MV-4-11 (cell line): ENCODE results near the gene RASA1.
"Not testable (repeated sequence)": the region's sequence is repeated elsewhere in the genome, so short reads cannot be mapped to it uniquely, and the experiment has no call there.

Source experiments
- DNase-seq: peaks from one replicate; lab custom pipeline; 2025; lab: John Stamatoyannopoulos, UW

RASA1 gene

DNA sequence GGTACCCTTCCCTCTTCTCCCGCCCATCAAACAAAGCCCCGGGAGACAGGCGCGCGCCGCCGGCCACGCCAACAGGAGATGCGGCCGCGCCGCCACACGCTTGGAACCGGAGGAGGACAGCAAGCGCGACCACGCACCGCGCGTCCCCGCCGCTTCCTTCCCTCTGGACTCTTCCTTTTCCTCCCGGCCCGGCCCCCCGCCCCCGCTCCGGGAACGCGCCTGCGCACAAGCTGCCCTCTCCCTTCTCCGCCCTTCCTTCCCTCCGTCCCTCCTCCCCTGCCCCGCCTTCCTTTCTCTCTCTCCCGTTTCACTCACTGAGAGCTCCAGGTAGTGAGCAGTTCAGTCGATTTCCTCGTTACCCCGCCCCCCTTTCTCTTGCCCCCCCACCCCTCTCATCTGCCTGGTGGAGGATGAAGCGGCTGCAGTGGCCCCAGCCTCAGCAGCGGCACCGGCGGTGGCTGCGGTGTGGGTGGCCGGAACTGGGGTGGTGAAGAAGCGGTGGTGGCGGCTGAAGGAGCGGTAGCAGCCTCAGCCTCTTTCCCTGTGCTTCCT, at the start of gene RASA1:
Gene RASA1, plus strand, starts transcription at position 310 of the 552 bp plus-strand sequence. CDS start 569 bp downstream, outside the sequence.
- peak; percentile 81 for DNase-seq

DNA sequence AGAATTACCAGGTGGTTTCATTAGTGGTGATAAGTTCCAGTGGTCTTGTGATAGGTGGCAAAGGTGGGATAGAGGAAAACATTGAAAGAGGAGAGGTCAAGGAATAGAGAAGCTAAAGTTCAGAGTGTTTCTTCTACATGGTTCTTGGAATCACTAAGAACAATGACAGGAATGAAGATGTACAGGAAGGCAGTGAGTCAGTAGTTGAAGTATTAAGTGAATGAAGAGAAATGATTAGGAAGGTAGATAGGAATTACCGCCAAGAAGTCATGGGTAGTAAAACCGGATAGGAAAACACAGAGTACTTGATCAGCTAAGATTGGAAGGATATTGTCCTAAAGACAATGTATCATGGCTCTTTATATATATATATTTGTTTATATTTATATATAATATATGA, 37.9 kb upstream of the RASA1 start:
- no peak for DNase-seq

DNA sequence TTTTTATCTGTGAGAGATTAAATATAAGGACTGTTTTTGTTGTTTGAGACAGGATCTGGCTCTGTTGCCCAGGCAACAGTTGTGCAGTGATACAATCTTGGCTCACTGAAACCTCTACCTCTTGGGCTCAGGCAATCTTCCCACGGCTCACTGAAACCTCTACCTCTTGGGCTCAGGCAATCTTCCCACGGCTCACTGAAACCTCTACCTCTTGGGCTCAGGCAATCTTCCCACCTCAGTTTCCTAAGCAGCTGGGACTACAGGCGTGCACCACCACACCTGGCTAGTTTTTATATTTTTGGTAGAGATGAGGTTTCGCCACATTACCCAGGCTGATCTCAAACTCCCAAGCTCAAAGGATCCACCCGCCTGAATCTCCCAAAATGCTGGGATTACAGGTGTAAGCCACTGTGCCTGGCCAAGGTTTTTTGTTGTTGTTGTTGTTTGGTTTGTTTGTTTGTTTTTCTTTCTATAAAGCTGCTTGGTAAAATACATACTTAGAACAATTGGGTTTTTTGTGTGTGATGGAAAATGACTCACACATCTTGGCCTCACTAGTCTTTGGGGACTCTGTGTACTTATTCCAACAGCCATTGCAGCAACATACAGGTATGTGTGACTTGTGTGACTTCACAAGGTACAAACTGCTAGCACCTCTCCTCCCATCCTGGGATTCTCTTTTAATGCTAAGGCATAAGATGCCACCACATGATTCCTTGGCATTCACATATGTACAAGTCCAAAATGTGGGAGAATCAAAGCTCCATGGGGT, 36.5 kb upstream of the RASA1 start:
- DNase-seq: no peak

DNA sequence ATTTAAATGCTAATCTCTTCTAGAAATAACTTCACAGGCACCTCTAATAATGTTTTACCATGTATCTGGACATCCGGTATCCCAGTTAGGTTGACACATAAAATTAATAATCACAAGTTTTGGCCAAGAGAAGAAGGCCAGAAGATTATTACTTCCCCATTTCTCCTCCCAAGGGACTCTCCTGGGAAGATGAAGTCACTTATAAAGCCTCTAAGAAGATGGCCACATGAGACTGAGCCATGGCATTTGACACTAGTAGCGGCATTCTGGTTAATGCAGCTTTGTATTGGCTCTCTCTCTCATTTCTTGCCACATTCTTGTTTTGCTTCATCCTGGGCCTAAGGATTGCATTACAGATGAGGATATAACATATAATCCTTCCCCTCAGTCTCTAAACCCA, 34.5 kb upstream of the RASA1 start:
- no peak for DNase-seq

DNA sequence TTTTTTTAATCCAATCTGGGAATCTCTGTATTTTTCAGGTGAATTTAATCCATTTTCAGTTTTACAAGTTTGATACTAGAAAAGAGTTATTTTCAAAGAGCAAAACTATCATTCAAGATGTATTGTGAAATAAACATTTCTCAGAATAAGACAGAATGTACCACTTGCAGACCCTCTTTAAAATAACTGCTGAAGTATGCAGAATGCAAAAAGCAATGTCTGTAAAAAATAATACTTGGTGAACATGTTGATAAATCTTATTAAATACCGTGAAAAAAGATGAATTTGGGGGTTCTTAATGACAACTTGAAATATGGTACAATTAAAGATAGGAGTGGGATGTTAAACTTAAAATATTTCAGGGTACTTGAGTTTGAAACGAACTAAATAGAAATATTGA, 26.1 kb upstream of the RASA1 start:
- DNase-seq: no peak

DNA sequence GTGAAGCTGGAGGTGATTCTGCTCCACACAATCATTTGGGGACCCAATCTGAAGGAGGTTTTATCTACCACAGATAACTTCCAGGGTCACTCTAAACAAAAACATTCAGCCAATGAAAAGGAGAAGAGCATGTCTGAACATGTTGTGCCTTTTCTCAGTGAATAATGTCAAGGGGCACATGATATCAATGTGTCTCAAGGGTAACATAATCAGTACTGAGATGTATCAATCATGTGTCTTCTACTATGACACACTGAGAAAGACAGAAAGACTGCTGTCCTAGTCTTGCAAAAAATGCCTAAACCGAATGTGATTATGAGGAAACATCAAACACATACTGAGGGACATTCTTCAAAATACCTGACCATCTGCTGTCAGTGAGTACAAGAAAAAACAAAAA, 25.4 kb upstream of the RASA1 start:
- no peak for DNase-seq

DNA sequence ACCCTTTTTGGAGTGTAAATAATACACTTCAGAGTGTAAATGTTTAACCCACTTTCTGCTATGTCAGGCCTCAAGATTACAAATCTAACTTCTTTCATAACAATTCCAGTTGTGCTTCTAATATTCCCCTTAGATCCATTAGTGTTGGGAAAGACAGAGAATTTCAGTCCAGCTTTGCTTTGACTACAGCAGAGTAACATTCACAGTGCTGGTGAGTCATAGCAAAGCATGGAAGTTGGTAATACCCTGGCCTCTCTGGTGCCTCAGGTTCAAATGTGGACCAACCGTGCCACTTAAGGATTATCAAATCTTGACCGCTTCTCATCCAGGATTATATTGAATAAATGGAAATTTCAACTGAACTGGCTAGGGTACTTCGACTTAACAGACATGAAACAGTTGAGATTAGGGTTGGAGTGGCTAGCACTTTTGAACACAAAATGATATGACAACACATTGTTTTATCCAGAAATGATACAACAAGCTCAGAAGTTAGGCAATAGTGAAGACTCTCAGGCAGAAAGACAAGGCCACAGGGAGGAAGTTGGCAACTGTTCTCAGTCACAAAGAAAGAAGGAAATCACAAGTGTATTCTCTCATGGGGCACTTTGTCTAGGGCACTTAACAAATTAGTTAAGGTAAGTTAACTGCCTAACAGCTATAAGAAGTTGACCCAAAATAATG, 24.4 kb upstream of the RASA1 start:
- DNase-seq: peak; percentile 88

DNA sequence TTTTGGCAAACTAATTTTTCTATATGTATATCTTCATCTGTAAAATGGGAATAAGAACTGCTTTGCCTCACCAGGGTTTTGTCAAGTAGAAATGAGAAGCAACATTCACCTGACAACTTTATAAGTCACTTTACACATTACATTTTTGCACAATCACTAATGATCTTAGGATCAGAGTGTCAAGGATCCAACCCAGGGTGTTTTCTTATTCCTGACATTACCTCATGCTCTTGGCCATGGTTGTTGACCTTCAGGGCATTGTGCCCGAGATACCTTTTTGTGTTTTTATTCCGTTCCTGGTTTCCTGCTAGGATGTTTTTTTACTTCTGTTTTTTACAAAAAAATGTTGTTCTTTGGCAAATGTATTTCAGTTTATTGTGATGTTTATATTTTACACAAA, 22.2 kb upstream of the RASA1 start:
- no peak for DNase-seq

DNA sequence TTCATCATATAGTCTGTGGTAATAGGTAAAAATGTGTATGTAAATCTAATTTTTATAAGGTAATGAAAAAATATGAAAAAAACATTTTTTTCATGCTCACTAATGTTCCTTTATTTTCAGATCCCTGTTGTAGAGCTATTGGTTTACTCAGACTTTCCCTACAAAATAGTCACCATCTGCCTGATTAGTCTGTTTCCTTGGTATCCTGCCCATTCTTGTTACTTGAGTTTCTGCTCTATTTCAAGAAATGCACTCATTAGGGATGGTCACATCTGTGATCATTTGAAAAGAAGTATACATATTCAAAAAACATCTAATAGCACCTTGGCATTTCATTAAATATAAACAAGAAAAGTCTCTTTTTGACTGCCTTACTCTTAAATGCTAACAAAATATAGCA, 21.6 kb upstream of the RASA1 start:
- no peak for DNase-seq

DNA sequence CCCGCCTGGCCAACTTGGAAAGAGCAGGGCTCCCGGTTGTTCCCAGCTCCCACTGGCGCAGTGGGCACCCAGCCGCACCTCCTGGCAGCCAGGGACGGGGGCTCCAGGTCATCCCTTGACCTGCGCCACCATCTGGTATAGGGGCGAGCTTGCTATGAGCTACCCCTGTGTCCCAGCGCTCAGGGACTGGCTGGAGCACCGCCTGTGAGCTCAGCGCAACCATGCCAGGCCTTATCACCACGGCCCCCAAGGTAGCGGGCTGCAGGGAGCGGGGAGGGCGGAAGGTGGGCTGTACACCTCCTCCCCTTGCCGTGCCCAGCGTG, 15.4 kb upstream of the RASA1 start:
- no peak for DNase-seq

DNA sequence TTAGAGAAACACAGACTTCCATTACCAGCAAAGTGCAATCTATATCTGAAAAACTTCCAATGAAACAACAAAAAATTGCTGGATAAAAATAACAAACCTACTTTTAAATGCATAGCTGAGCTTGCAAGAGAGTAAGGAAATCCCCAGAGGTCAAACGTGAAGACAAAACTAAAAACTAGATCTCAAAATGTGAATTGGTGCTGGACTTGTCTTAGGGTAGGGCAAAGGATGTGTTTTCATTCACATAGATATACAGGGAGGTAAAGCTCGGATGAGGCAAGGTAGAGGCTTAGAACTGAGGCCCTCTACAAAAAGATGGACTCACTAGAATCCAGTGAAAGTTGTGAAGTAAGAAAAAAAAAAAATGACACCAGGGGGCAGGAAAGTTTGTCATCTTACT, 13.6 kb upstream of the RASA1 start:
- DNase-seq: no peak

DNA sequence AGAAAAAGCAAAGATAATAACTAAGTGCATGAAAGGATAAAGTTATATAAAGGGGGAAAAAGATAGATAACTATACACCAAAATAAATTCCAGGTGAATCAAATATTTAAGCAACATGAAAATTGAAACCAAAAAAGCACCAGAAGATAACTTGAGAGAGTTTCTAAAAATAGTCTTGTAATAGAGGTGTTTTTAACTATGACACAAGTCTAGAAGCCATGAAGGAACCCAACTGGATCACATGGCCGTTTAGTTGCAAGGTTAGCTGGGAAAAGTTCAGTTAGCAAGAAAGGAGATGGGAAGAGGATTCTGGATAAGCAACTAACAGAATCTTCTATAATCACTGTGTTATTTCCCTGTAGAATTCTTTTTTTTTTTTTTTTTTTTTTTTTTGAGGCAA, 9.2 kb upstream of the RASA1 start:
- DNase-seq: no peak

DNA sequence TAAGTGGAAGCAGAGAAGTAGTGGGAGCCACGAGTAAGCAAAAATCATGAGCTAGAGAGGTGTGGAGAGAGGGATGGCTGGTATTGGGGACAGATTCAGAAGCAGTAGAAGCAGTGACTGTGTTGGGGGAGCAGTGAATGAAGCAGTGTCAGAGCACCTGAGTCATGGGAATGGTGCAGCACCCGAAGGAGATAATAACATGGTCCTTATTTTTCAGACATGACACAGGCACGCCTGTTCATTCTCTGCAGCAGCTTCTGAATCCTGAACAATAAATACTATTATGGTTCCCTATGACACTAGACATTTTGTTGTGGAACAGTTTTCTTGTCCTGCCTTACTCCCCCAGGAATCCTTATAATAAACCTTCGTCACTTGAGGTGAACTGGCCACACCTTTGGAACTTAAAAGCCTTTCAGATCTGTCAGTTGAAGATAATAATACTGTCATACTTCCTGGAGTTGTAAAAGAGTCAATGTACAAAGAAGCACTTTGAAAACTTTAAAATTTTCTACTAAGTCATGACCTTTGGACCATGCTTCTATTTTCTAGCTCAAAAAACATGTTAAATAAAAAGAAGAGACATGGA, 7.0 kb upstream of the RASA1 start:
- DNase-seq: no peak

DNA sequence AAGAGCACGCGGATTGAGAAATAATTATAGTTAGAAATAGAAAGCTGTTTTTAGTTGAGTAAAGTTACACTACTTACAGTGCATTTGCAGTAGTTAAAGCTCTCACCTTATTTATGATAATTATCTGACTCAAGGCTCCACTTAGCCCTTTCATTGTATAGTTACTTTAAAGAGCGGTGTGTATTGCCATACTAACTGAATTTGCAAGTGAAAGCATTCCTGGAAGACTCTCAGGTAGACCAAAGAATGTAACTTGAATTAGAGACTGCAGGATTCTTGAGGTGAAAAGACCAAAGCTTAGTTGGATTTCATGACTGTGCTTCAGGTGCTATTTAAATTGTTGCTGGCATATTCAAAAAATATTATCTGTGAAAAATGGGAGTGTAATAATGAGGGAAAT, 4.2 kb upstream of the RASA1 start:
- DNase-seq: no peak

DNA sequence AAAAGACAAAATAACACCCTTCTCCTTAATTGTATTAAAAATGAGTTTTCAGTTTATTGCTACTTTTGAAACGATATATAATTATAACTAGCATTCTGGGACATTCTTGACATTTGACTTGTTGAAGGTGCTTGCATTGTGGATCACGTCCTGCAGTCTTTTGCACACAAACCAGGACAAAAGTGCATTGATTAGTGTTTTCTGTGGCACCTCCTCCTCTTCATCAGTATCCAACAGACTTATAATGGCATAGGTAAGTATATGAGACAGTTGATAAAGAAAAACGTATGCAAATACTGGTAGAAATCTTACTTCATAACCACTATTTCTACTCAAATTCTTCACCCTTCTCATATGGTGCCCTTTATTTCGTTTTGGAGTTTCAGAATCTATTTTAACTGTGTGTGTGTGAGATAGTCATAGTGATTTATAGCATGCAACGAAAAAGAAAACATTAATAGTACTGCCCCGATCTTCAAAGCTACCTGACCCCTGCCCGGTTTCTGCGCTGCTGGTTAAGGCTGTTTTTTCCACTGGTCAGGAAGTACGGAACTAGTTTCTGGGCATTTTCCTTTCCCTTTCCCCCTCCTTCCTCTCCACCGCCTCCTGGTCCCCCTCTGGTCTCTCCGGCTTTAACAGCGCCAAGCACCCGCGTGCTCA, 639 bp upstream of the RASA1 start:
- no peak for DNase-seq

DNA sequence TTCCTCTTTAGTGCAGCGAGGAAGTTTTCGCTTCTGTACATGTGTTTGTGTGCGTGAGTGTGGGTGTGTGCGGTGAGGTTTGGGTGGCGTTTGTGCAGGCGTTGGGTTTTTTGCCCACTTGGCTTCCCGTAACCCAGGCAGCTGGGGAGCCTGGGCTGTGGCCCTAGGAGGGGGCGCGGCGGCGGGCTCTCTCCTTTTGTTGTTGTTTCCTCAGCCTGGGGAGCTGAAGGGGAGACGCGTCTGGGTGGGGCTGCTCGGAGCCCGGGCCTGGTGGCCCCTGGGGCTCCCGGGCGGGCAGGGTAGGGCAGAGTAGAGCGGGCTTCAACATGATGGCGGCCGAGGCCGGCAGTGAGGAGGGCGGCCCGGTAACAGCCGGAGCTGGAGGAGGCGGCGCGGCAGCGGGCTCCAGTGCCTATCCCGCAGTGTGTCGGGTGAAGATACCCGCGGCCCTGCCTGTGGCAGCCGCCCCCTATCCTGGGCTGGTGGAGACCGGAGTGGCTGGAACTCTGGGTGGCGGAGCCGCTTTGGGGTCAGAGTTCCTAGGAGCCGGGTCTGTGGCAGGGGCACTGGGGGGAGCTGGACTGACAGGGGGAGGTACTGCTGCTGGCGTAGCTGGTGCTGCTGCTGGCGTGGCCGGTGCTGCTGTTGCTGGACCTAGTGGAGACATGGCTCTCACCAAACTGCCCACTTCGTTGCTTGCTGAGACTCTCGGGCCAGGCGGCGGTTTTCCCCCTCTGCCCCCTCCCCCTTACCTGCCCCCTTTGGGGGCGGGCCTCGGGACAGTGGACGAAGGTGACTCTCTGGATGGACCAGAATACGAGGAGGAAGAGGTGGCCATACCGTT, 665 bp downstream of the RASA1 start:
- DNase-seq: no peak

DNA sequence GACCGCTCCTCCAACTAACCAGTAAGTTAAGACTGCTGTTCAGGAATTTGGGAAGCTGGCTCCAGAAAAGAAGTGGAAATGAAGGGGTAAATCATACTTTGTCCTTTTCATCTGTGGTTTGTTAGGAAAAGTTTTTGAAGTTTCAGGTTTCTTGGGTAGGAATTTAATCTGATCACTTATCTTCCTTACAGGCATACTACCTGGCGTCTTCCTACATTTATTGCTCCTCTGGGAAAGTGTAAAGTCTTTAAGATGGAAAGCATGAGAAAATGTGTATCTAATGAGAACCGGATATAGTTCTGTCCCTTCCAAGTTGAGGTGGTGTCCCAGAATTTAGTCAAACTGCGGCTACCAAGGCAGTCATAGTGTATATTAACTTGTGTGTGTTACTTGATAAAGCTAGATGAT, 1.3 kb downstream of the RASA1 start:
- DNase-seq: no peak

DNA sequence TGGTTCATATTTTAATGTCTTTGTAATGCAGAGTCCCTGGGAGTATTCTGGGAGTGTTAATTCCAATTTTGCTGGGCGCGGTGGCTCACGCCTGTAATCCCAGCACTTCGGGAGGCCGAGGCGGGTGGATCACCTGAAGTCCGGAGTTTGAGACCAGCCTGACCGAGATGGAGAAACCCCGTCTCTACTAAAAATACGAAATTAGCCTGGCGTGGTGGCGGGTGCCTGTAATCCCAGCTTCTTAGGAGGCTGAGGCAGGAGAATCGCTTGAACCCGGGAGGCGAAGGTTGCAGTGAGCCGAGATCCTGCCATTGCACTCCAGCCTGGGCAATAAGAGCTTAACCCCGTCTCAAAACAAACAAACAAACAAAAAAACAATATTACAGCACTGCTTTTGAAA, 3.2 kb downstream of the RASA1 start:
- not testable (repeated sequence) for DNase-seq

DNA sequence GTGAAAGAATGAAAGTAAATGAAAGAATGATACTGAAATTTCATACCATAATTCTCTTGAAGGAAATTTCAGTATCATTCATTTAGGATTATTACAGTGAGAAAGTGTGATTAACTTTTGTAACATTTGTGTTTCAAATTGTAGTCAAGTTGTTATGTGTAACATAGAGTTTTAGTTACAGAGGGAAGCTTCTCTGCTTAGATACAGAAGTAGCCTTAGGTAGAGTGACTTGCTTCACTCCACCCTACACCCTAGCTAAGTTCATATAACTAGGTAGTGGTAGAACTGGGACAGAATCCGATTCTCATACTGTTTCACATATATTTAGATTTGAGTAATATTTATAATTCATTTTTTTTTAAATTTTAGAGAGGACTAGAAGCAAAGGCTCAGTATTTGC, 9.0 kb downstream of the RASA1 start:
- no peak for DNase-seq

DNA sequence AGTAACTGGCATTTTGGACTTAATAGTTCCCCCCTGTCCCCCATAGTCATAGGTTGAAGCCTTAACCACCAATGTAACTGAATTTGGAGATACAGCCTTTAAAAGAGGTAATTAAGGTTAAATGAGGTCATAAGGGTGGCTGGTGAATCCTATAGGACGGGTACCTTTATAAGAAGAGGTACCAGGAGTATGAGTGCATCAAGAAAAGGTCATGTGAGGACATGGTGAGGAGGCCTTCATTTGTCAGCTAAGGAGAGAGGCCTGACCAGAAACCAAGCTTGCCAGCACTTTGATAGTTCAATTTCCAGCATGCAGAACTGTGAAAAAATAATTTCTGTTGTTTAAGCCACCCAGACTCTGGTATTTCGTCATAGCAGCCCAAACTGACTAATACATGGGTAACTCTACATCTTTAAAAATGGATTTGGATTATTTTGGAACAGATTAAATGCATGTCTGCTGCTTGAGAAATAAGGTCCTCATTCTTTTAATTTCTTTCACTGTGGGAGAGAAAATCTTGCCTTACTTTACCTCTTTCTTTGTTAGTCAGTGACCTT, 9.7 kb downstream of the RASA1 start:
- DNase-seq: peak; percentile 60

DNA sequence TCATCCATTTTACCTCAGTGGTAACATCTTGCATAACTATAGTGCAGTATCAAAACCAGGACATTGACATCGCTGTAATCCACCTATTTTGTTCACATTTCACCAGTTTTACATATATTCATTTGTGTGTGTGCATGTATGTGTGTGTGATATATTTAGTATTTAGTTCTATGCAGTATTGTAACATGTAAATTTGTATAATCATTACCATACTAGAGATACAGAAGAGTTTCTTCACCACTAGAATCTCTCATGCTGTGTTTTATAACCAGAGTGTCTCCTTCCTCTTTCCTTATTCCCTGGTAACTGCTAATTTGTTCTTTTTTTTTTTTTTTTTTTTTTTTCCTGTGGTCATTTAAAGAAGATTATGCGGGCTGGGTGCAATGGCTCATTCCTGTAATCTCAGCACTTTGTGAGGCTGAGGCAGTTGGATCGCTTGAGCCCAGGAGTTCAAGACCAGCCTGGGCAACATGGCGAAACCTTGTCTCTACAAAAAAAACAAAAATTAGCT, 11.0 kb downstream of the RASA1 start:
- DNase-seq: peak; percentile 76
